ENCODE results near the gene IGSF3. TPM values are rescaled to one million over a fixed set of nuclear protein-coding genes. Genes with fewer than 3 reads are reported as not detected.
"Not testable (repeated sequence)": the region's sequence is repeated elsewhere in the genome, so short reads cannot be mapped to it uniquely, and the experiment has no call there.

Gene IGSF3
- total RNA-seq, 1 experiment from 2014 or later = 10.8 TPM

DNA sequence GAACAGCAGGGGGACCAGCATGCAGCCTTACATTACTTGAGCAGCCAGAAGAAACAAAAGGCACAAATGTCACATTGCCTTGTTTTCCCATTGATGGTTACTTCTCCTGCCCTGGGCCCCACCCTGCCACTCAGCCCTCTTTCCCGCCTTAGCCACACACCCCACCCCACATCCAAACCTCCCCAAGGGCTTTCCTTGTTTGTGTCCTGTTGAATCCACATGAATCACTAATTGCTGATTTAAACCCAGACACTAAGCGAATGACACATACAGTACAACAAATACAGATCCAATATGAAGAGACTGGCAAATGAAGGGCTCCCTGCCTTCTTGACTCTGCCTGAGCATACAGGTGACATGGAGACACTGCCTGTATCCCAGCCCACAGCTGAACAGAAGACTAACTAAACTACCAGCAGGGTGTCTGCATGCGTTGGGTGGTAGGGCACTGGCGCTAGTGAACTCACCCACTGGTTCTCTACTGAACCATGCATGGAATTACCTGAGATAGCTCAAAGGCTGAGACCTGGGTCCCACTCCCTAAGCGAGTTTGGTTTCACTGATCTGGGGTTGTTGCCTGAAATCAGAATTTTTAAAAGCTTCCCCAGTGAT is 3.1 kb downstream of the IGSF3 start:
- no peak for DNase-seq (ENCODE audit: low spot score)

DNA sequence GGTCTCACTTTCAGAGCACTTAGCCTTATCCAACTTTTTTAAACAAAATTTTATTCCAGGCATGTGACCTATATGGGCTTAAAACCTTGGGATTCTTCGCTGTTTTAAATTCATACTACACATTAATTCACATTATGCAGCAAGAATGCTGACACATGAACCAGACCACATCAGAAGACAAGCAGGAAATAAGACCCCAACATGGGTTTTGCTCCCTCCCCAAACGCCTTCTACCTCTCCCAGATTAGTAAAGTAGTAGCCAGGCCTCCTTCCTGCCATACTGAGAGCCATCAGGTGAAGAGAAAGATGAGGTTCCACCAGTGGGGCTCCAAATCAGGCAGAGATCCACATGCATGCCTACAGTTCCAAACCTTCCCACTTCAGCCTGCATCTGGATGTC is 3.7 kb downstream of the IGSF3 start:
- no peak for DNase-seq (ENCODE audit: low spot score)

DNA sequence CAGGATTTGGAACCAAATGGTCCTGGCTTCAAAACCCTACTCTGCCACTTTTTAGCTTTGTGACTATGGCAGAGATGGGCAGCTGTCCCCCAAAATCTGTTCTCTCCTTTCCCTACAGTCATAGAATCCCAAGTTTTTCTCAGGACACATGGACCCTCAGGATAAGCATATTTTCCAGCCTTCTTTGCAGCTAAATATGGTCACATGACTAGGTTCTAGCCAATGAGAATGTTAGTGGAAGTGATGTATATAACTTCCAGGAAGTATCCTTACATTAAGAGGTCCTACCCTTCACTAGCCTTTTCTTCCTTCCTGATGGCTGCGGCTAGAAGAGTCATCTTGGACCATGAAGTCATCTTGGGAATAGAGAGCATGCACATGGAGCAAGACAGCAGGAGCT is 5.9 kb downstream of the IGSF3 start:
- no peak for DNase-seq (ENCODE audit: low spot score)

DNA sequence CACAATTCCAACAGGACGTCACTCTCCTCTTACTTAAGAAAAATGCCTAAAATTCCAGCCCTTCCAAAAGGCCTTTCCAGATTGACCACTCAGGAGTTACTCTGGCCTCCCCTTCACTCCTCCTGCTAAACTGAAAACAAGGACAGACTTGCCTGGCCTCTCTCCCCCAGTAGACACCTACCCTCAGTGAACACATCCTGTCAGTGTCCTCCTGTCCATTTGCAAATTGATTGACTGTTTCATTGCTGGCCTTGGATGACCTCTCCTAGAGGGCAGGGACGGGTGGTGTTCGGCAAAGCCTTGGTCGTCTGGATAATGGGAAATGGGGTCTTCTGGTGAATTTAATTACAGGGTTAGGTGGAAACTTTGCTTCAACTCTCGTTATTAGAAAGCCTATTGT is 8.9 kb downstream of the IGSF3 start:
- not testable (repeated sequence) for DNase-seq (ENCODE audit: low spot score)

DNA sequence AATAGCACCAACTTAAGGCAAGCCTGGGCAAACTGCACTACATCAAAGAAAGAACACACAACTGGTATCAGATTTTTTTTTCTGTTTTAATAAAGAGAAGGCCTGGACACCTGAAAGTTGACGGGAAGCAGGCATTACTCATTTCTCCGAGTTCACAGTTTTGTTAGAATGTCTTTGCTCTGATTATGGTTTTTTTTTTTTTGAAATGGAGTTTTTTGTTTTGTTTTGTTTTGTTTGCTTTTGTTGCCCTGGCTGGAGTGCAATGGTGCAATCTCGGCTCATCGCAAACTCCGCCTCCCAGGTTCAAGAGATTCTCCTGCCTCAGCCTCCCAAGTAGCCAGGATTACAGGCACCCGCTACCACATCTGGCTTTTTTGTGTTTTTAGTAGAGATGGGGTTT is 9.7 kb downstream of the IGSF3 start:
- not testable (repeated sequence) for DNase-seq (ENCODE audit: low spot score)

DNA sequence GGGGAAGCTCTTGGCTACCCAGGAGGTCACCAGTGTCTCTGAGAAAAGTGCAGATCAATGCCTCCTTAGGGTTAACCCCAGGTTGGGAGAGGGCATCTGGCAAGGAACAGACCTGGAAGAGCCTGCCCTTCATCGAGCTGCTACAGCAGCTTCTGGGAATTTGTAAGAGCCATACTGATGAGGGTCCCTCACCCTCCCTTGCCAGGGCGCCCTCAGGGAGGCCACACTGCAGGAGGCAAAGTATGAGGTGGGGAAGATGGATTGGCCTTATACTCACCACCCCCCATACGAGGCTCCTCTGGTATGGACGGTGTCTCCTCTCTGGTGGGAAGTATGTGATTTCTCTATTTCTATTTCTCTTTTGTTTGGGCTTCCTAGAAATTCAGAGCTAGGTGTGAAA is 13.2 kb downstream of the IGSF3 start:
- DNase-seq (ENCODE audit: low spot score) = no peak

DNA sequence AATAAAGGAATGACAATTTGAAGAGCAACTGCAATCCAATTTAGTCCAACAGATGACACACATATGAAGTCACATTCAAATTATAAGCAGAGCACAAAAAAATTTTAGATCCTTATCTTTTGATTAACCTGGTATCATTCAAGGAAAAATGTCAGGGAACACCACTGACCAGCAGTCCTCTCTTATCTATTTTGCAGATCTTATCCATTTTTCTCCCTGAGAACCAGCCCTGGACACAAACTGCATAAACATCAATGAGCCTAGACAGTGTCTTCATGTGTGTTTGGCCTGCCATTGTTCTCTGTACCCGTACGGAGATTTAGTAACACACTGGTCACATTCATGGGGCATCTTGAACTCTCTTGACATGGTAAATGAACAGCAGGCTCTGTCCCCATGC is 14.9 kb downstream of the IGSF3 start:
- not testable (repeated sequence) for DNase-seq (ENCODE audit: low spot score)

DNA sequence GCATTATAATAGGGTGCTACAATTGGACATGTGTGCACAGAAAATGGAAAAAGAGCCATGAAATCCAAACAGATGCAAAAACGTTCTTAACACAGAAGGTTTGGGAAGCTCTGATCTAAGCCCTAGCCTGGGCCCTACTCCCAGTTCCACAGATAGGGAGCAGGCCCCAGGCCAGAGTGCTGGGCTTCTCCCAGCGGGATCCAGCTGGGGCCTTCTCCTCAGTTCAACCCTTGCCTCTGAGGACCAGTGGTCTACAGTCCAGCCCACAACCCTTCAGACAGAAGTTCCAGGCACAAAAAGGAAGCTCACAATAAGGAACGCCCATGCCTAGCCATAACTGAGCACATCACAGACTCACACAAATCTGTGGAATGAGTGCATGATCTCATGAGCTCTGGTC is 16.8 kb downstream of the IGSF3 start:
- not testable (repeated sequence) for DNase-seq (ENCODE audit: low spot score)

DNA sequence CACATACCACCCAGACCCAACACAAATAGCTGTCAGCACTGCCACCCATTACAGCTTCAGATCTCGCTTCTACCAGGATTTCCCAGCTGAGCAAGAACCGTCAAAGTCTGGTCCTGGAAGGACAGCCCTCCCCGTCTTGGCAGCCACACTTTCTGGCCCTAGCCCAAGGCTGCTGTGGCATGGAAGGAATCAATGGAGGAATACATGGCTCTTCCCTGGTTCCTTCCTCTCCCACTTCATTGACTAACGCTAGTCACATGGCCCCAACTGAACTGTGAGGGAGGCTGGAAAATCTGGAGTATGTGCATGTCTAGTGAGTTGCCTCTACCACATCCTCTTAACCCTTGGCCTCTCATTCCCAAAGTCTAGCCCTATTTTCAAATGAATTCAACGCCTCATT is 18.5 kb downstream of the IGSF3 start:
- not testable (repeated sequence) for DNase-seq (ENCODE audit: low spot score)

DNA sequence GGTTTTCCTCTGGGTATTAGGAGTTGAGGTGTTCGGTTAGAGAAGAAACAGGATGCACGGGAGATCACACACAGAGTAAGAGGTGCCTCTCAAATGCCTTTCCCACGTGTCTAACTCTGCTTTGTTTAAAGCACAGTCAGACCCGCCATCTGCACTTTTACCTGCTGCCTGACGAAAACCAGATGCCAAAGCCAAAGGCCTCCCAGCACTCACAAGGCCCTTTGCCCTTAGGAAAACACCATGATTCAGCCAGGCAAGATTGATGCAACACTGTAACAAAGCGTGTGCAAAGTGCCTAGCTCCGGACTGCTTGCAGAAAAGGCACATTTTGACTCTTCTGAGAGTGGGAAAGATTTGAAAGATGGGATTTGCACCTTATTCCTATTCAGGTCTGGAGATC is 19.2 kb downstream of the IGSF3 start:
- not testable (repeated sequence) for DNase-seq (ENCODE audit: low spot score)

DNA sequence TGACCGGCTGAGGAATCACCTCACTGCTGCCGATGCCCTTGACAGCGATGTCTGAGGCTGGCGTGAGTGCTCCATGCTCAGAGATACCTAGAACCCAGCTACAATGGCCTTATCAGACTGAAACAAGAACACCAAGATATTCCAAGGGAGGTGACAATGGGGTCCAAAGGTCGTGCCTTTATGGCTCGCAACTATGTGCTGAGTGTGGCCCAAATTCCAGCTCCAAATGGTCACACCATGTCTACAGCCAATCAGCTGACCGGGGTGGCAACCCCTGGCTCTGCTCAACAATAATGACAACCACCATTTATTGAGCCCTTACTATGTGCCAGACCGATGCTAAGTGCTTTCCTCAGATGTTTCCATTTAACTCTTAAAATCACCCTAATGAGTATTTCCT is 20.3 kb downstream of the IGSF3 start:
- not testable (repeated sequence) for DNase-seq (ENCODE audit: low spot score)

DNA sequence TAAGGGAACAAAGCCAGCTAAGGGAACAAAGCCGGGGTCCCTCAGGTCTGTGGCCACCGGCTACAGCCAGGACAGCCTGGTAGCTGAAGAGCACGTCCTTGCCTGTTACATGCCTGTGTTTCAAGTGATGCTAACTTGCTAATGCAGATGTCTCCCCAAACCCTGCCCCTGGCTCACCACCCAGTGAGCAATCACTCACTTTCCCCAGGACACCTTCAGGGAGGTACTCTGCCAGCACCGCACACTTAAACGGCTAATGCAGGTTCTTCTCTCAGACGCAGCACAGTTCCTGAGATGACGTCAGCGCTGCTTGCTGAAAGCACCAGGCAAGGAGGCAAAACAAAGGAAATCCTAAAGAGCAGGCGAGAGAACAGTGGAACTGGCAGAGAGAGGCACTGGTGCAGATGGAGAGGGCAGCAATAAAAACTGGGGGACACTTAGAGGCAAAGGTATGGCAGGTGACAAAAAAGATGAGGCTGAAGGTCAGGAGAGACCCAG is 20.8 kb downstream of the IGSF3 start:
- DNase-seq (ENCODE audit: low spot score) = not testable (repeated sequence)

DNA sequence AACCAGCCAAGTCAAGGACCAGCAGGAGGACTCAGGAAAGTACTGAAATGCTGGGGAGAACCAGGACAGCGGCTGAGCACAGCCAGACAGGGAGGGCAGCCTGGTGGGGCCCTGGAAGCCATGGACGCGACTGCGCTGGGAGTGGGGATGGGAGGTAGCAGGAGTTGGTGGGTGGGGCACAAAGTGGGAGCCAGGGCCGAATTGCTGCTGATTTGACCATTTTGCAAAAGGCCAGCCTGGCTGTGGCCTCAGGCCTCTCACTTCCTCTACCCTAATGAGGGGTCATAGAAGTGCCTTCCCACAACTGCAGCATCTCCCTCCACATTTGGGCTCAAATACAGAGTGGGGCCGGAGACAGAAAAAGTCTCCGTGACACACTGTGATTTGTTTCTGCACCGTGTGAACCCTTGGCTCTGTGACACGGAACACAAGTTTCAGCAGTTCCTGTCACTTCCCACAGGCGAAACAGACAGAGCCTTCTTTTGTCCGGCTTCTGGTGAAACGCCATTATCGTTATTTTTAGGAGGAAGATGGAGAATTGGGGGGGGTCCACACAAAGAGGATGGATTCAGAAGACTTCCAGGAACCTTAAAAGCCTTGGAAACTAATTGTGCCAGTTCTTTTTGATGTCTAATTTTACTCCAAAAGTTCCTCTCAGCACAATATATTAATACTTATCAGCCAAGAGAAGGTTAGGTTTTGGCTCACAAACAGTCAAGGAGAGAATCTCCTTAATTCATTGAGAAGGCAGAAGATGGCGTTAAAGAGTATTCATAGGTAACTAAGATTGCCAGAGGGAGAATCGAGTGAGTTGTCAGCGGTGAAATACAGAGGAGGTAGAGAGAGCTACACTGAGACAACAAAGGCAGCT is 21.5 kb downstream of the IGSF3 start:
- not testable (repeated sequence) for DNase-seq (ENCODE audit: low spot score)

DNA sequence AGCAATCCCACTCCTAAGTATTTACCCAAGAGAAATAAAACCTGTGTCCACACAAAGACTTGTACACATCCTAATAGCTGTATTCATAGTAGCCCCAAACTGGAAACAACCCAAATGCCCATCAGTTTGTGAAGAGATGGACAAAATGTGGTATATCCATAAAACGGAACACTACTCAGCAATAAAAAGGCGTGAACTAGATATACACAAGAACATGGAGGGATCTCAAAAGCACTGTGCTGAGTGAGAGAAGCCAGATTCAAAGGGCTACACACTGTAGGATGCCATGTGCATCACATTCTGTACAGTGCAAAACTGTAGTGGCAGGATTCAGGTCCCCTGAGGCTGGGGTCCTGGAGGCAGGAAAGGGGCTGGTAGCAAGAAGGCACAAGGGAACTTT is 22.5 kb downstream of the IGSF3 start:
- not testable (repeated sequence) for DNase-seq (ENCODE audit: low spot score)

DNA sequence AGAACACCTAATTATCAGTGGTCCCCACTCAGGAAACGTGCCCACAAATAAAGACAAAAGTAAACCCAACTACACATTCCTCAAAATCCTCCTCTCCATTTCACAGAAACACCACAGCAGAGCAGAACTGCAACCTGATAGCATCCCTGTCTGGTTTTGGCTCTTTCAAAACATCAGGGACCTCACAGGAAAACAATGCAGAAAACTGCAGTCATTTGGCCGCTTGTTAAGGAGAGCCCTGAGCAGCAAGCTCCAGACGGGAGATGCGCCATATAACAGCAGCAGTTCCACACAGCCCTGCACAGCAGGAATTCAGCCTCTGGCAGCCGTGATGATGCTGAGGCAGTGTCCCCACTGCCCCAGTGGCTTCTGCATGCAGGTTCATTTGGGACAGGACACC is 23.4 kb downstream of the IGSF3 start:
- DNase-seq (ENCODE audit: low spot score) = not testable (repeated sequence)

DNA sequence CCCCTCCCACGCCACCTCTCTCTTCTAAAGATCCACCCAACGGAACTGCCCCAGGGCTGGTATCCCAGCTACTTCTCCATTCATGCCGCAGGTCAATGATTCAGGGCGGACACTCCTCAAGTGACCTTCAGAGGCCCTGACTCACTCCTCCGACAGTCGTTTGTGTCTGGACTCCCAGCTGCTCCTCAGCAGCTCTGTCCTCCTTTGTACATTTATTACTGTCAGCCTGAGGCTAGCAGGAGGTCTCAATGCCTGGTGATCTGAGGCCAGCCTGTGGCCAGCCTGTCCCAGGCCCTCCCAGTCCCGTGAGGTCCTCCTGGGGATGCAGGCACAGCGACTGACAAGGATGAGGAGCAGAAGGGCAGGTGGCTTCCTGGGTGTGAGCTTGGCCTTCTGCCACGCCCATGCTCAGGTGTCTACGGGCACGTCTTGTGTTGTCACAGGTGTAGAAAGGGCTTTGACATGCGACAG is 24.2 kb downstream of the IGSF3 start:
- DNase-seq (ENCODE audit: low spot score) = not testable (repeated sequence)

DNA sequence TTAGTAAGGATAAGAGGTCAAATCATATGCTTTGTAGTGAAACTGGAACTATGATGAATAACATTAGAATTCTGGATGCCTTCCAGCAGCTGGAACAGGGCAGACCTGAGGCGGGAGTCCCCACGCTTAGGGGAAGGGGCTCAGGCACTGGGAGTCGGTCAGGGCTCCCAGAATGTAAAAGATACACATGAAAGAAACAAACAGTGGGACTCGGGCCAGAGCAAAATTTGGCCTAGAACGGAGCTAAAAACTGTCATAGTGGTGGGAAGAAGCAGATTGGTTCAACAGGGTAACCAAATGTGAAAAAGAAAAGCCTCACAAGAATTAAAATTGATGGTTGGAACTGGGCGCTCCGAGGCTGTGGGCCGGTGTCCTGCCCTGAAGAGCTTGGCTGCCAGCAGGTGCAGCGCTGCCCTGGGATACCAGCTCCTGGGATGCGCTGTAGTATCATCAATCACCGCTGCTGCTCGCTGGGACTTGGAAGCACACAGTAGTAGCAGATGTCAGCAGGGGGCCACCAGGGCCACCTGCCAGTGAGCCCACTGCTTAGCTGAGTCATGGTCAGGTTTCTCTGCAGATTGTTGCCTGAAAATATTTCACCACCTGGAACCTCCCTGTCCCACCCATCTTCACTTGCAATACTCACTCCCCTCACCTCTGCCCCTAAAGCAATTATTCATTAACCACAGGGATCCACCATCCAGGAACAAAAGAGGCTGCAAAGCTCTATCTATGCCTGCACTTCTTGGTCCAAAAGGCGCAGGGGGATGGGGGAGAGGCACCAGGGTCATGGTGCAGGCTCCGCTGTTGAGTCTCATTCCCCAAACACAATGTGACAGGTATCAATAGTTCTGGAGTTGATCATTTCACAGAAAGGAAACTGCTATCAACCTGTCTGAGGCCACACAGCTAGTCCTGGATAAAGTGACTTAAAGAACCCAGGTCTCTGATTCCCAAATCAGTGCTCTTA is 24.9 kb downstream of the IGSF3 start:
- DNase-seq (ENCODE audit: low spot score) = not testable (repeated sequence)

DNA sequence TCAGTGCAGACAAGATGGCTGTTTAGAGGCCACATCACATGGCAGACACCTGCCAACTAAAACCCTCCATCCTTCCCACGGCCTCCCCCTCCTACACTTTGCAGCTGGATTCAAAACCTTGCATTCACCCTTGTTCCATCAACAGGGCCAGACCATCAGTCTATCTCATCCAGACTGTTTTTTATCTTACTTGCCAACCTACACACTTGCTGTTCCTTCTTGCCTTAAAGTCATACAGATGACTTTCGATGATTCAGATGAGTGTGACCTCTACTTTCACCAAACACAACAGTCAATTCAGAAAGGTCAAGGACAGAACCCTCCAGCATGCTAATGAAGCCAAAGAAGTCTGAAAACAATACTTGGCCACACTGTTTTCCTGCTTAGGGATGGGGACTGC is 29.9 kb downstream of the IGSF3 start:
- DNase-seq (ENCODE audit: low spot score) = not testable (repeated sequence)

DNA sequence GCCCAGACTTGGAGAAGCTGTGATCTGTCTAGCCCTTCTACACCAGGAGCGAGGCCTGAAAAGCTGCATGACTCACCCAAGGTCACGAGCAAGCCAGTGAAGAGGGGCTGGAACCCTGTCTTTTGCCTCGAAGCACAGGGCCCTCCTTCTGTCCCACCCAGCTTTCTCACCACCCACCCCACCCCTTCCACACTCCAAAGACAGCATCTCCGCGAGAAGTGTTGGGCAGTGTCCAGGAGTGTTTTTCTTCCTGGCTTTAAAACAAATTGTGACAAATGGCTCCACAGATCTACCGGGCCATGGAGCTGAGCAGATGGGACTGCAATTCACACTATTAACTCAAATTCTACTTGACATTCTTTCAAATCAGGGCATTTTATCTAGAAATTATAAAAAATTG is 30.9 kb downstream of the IGSF3 start:
- not testable (repeated sequence) for DNase-seq (ENCODE audit: low spot score)

DNA sequence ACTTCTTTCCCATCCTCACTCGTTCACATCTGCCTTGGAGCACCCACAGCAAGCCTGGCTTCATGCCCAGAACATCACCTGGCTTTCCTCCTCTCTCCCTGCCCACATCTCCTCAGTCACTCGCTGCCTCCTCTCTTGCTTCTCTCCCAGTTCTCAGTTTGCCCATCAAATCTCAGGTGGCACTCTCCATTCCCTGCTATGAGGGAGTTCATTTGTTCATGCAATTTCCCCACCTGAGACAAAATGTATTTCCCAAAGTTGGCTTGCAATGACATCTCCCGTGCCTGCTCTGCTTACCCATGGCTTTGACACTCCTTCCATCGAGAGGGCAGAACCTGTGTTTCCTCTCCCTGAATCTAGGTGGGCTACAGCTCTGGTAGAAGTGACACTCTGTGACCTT is 33.1 kb downstream of the IGSF3 start:
- DNase-seq (ENCODE audit: low spot score) = not testable (repeated sequence)

Measured in H4 (cell line).